H7 (cell line): ENCODE results near the gene HMCN2. TPM values are rescaled to one million over a fixed set of nuclear protein-coding genes. Genes with fewer than 3 reads are reported as not detected.
"Not testable (repeated sequence)": the region's sequence is repeated elsewhere in the genome, so short reads cannot be mapped to it uniquely, and the experiment has no call there.

Experiments
- DNase-seq: peaks from one replicate; pipeline ENCODE4 v3.0.0; 2012
- H3K27me3 ChIP-seq: 2 replicates; pipeline ENCODE4 v1.6.0; 2011; ENCODE audit warnings: mild to moderate bottlenecking, low read length; ENCODE audit not compliant: control insufficient read depth, insufficient read depth
- H3K36me3 ChIP-seq: replicated peaks from 2 replicates; pipeline ENCODE4 v1.5.1; 2011; ENCODE audit warnings: low read length; ENCODE audit not compliant: control insufficient read depth, insufficient read depth
- H3K4me3 ChIP-seq: 2 replicates; pipeline ENCODE4 v1.5.1; 2011; ENCODE audit warnings: low read depth, mild to moderate bottlenecking, control low read depth, low read length, moderate library complexity; ENCODE audit not compliant: insufficient read depth
- total RNA-seq: library from RNA; depleted of rRNA; stranded (reverse); fragments of >200 nt; shearing (Covaris generic); gene quantifications from 2 replicates; pipeline ENCODE4 v1.2.3, GENCODE V29; 2014

HMCN2 gene
- total RNA-seq, 1 experiment from 2014 or later, result 2.3 TPM

GRCh38 chr9:130429831-130430230, 164.3 kb downstream of the HMCN2 start:
- peak; percentile 61 for DNase-seq
- Histone ChIP-seq H3K36me3 (no peaks in the 10 kb centered on the region), H3K27me3 (peaks cover 22% of the 10 kb centered on the region), H3K4me3 (no peak overlapping the region)

DNA sequence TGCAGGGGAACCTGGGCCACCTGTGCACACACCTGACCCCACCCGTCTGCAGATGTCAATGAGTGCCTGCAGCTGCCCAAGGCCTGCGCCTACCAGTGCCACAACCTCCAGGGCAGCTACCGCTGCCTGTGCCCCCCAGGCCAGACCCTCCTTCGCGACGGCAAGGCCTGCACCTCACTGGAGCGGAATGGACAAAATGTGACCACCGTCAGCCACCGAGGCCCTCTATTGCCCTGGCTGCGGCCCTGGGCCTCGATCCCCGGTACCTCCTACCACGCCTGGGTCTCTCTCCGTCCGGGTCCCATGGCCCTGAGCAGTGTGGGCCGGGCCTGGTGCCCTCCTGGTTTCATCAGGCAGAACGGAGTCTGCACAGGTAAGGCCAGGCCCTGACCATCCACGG, 164.7 kb downstream of the HMCN2 start:
- no peak for DNase-seq
- H3K36me3 ChIP-seq, result no peaks in the 10 kb centered on the region
- H3K4me3 ChIP-seq, result no peak overlapping the region
- H3K27me3 ChIP-seq, result peaks cover 22% of the 10 kb centered on the region

- Histone ChIP-seq H3K36me3 (no peaks in the 10 kb centered on the region), H3K4me3 (no peak overlapping the region), H3K27me3 (peaks cover 22% of the 10 kb centered on the region)
- peak; percentile 59 for DNase-seq
Observed at GRCh38 chr9:130430734-130431535, 165.4 kb downstream of the HMCN2 start.

DNA sequence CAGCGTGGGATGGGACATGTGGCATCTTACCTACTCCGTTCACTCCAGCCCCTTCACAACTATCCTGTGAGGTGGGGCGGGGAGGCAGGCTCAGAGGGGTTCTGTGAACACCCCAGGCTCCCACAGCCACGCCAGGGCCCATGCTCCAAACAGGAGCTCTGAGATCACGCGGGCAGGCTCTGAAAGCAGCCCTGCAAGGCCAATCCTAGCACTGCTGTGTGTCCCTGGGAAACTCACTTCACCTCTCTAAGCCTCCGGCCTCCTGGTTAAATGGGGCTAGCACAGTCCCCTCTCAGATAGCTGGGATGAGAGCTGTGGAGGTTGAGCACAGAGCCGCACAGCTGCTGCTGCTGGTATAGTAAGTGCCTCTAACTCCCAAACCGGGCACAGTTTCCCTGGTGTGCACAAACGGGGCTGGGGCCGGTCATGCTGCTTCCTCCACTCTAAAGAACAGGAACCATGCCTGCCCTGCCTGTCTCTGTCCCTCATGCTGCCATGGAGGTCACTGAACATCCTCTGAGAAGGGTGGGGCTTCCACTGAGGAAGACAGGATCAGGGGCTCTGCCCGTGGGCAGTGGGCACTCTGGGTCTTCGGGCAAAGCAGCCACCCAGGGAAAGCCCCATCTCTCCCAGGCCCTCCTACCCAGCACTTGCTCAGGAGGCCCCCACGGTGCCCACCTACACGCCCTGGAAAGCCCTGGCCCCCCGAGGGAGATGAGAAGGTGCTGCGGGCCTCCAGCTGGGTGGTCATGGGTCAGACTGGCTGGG, 166.2 kb downstream of the HMCN2 start:
- H3K36me3 ChIP-seq, result no peaks in the 10 kb centered on the region
- no peak overlapping the region for H3K4me3 ChIP-seq
- DNase-seq, result peak; percentile 52

GRCh38 chr9:130432362-130432761, 166.8 kb downstream of the HMCN2 start:
- H3K27me3 ChIP-seq, result peaks cover 22% of the 10 kb centered on the region
- no peaks in the 10 kb centered on the region for H3K36me3 ChIP-seq
- peak; percentile 63 for DNase-seq
- no peak overlapping the region for H3K4me3 ChIP-seq

More for the DNA sequence above, 166.2 kb downstream of the HMCN2 start:
- H3K27me3 ChIP-seq, result peaks cover 22% of the 10 kb centered on the region

- Histone ChIP-seq H3K27me3 (peaks cover 22% of the 10 kb centered on the region), H3K36me3 (no peaks in the 10 kb centered on the region), H3K4me3 (peak overlapping the region; percentile 53)
- peak; percentile 83 for DNase-seq
Observed at GRCh38 chr9:130432796-130433167, 167.2 kb downstream of the HMCN2 start.

GRCh38 chr9:130433168-130433946, 167.8 kb downstream of the HMCN2 start:
- Histone ChIP-seq H3K4me3 (peak overlapping the region; percentile 53), H3K27me3 (peaks cover 22% of the 10 kb centered on the region), H3K36me3 (no peaks in the 10 kb centered on the region)
- DNase-seq, result peak; percentile 97

DNA sequence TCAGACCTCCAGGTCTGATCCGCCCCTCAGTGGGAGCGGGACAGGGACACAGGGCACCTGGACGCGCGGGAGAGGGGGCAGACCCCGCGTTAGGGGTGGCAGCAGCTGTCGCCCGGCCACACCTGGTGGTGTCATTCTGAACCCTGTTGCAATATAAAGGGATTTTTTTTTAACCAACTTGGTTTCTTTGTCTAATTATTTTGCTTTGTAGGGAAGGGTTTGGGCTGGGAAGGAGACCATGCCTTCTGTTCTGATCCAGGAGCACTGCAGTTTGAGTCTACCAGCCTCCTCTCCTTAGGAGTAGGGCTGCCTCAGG, 168.3 kb downstream of the HMCN2 start:
- Histone ChIP-seq H3K27me3 (peaks cover 22% of the 10 kb centered on the region), H3K36me3 (no peaks in the 10 kb centered on the region), H3K4me3 (peak overlapping the region; percentile 53; the same call in 1 of the 2 replicates)
- no peak for DNase-seq

- not testable (repeated sequence) for H3K4me3 ChIP-seq, DNase-seq, H3K36me3 ChIP-seq
- peaks cover 22% of the 10 kb centered on the region for H3K27me3 ChIP-seq
Observed at GRCh38 chr9:130434656-130435055, 169.1 kb downstream of the HMCN2 start.

- DNase-seq, result no peak
- Histone ChIP-seq H3K4me3 (no peak overlapping the region), H3K36me3 (no peaks in the 10 kb centered on the region), H3K27me3 (peaks cover 19% of the 10 kb centered on the region)
Observed at GRCh38 chr9:130437011-130437789, 171.6 kb downstream of the HMCN2 start.

- no peaks in the 10 kb centered on the region for H3K36me3 ChIP-seq
- peaks cover 12% of the 10 kb centered on the region for H3K27me3 ChIP-seq
- DNase-seq, result no peak
- no peak overlapping the region for H3K4me3 ChIP-seq
Observed at GRCh38 chr9:130438382-130438981, 172.9 kb downstream of the HMCN2 start.

- Histone ChIP-seq H3K4me3 (no peak overlapping the region), H3K27me3 (peaks cover 19% of the 10 kb centered on the region), H3K36me3 (no peaks in the 10 kb centered on the region)
- DNase-seq, result no peak
Observed at GRCh38 chr9:130441031-130441430, 175.5 kb downstream of the HMCN2 start.

DNA sequence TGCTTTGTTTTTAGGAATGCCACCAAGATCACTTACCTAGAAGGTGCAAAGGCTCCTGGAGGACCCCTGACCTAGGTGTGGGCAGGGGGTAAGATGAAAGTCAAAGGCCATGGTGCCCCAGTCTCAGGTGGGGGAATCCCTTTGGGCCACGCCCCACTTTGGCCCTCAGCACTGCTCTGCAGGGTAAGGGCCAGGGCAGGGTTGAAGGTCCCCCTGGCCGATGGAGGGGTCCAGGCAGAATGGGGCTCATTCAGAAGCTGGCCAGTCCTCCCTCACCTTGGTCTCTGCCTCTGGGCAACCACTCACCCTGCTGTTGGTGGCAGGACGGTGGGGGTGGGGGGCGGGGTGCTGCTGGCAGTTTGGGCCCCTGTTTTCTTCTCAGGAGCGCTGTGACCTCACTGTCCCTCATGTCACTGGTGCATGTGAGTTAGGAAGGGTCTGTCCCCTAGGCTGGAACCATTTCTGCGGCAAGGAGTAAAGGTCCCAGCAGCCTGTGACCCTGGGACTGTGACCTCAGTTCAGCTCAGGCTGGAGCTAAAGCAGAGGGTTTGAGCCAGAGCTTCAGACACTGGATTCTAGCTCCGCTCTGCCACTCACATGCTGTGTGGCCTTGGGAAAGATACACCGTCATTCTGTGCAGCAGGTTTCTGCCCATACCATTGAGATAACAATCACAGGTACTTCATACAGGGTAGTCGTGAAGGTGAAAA, 177.3 kb downstream of the HMCN2 start:
- Histone ChIP-seq H3K4me3 (no peak overlapping the region), H3K27me3 (peaks cover 19% of the 10 kb centered on the region), H3K36me3 (no peaks in the 10 kb centered on the region)
- no peak for DNase-seq
